K562 (cell line): ENCODE data around the gene ZNF462.

Source experiments
- ATF4 ChIP-seq: fragments of 450-650 bp; formaldehyde crosslinking; IDR thresholded peaks from 2 replicates; pipeline ENCODE4 v1.4.0; 2022; ENCODE audit warnings: mild to moderate bottlenecking, moderate library complexity
- BHLHE40 ChIP-seq: IDR thresholded peaks from 2 replicates; pipeline ENCODE4 v1.6.1; 2011; ENCODE audit warnings: low read length, improper control_type of control experiment
- KLF6 ChIP-seq: fragments of 250-450 bp; sonication (Bioruptor Pico); IDR thresholded peaks from 2 replicates; pipeline ENCODE4 v1.4.0; 2020; ENCODE audit warnings: mild to moderate bottlenecking, moderate library complexity, borderline replicate concordance
- NFYB ChIP-seq: IDR thresholded peaks from 2 replicates; pipeline ENCODE4 v1.6.1; 2011; ENCODE audit warnings: mild to moderate bottlenecking, moderate library complexity; ENCODE audit not compliant: insufficient read length; ENCODE audit errors: extremely low read depth
- POLR2A ChIP-seq: fragments of 450-650 bp; conservative IDR thresholded peaks from 2 replicates; pipeline ENCODE4 v1.6.1; 2016
- REST ChIP-seq, 2 experiments: fragments of 450-650 bp; formaldehyde crosslinking in 1 of 2; IDR thresholded peaks; 2 replicates each; pipeline versions ENCODE4 v1.4.0 to v1.6.1; 2014 to 2020; ENCODE audit warnings: mild to moderate bottlenecking in 2 of 2, borderline replicate concordance in 1 of 2, low read depth in 1 of 2
- SMAD1 ChIP-seq: fragments of 150-350 bp; IDR thresholded peaks from 2 replicates; pipeline ENCODE4 v1.6.1; 2014; ENCODE audit warnings: low read length, low read depth; ENCODE audit not compliant: partially characterized antibody
- SMARCA4 ChIP-seq: fragments of 450-650 bp; IDR thresholded peaks from 2 replicates; pipeline ENCODE4 v1.6.1; 2016
- ZBTB26 ChIP-seq: fragments of 450-650 bp; formaldehyde crosslinking; IDR thresholded peaks from 2 replicates; pipeline ENCODE4 v1.4.0; 2022; ENCODE audit warnings: missing genetic modification characterization
- ZFP30 ChIP-seq: fragments of 250-450 bp; sonication (Bioruptor Pico); IDR thresholded peaks from 2 replicates; pipeline ENCODE4 v1.8.0; 2022; ENCODE audit warnings: moderate library complexity, mild to moderate bottlenecking, inconsistent platforms, borderline replicate concordance
- ZNF184 ChIP-seq: sonication (generic); formaldehyde crosslinking; IDR thresholded peaks from 2 replicates; pipeline ENCODE4 v1.5.0; 2020; ENCODE audit warnings: missing genetic modification reagents
- ZZZ3 ChIP-seq: fragments of 450-650 bp; IDR thresholded peaks from 2 replicates; pipeline ENCODE4 v1.6.1; 2016; ENCODE audit warnings: antibody characterized with exemption, mild to moderate bottlenecking, moderate library complexity
- TF ChIP-seq, protein P1 (sequence below), 3 experiments: IDR thresholded peaks in 2 of 3; conservative IDR thresholded peaks in 1 of 3; 2 replicates each; pipeline ENCODE4 v1.5.1; 2011 to 2012; ENCODE audit warnings: low read length in 3 of 3, mild to moderate bottlenecking in 3 of 3, control low read depth in 2 of 3, improper control_type of control experiment in 1 of 3, inconsistent platforms in 1 of 3, low read depth in 1 of 3, mixed read lengths in 1 of 3, moderate library complexity in 1 of 3; ENCODE audit not compliant: insufficient read depth in 2 of 3

DNA sequence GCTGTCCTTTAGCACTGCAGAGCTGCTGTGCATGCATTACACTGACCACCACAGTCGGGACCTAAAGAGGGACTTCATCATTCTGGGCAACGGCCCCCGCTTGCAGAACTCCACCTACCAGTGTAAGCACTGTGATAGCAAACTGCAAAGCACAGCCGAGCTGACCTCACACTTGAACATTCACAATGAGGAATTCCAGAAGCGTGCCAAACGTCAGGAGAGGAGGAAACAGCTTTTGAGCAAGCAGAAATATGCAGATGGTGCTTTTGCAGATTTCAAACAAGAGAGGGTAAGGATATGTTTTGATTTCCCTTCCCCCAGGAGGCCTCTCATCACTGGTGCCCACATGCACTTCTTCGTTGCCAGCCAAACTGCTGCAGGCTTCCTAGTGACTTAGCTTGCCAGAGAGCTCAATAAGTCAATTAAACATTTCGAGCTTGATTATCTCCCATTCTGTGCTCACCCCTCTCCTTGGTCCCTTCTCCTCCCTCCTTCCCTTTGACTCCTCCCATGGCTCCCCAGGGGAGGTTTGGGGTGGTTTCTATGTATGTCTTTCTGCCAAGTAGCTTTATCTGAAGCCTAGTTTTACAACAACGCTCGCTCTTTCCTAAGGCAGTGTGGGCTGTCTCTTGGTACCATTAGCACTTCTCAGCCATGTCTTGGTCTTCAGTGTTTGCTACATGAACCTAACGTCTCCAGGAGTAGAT is 66.7 kb downstream of the ZNF462 start:
- no peak for TF ChIP-seq KLF6 (CRISPR knock-in tag)
- TF ChIP-seq REST (IDR thresholded peaks at IDR 0.05; ENCODE audit: borderline replicate concordance): no peak
- no peak for TF ChIP-seq REST (CRISPR knock-in tag; IDR thresholded peaks at IDR 0.05; ENCODE audit: low read depth)
- TF ChIP-seq, protein P1, sequence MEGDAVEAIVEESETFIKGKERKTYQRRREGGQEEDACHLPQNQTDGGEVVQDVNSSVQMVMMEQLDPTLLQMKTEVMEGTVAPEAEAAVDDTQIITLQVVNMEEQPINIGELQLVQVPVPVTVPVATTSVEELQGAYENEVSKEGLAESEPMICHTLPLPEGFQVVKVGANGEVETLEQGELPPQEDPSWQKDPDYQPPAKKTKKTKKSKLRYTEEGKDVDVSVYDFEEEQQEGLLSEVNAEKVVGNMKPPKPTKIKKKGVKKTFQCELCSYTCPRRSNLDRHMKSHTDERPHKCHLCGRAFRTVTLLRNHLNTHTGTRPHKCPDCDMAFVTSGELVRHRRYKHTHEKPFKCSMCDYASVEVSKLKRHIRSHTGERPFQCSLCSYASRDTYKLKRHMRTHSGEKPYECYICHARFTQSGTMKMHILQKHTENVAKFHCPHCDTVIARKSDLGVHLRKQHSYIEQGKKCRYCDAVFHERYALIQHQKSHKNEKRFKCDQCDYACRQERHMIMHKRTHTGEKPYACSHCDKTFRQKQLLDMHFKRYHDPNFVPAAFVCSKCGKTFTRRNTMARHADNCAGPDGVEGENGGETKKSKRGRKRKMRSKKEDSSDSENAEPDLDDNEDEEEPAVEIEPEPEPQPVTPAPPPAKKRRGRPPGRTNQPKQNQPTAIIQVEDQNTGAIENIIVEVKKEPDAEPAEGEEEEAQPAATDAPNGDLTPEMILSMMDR (IDR thresholded peaks at IDR 0.05 in 2 of 3, conservative IDR thresholded peaks at IDR 0.05 in 1 of 3; ENCODE audit: insufficient read depth in 2 of 3, low read depth in 1 of 3, low read length in 3 of 3): no peak
- no peak for TF ChIP-seq ZZZ3
- TF ChIP-seq POLR2A: no peak
- TF ChIP-seq NFYB: no peak
- no peak for TF ChIP-seq SMAD1
- TF ChIP-seq BHLHE40: no peak
- TF ChIP-seq ZNF184 (CRISPR knock-in tag): no peak
- TF ChIP-seq ATF4 (CRISPR knock-in tag): no peak
- no peak for TF ChIP-seq ZBTB26
- TF ChIP-seq ZFP30 (CRISPR knock-in tag): no peak
- no peak for TF ChIP-seq SMARCA4
